Fibroblast of the aortic adventitia (primary cell): Measurements from ENCODE around the gene SLC25A21. TPM values are rescaled to one million over a fixed set of nuclear protein-coding genes. Genes with fewer than 3 reads are reported as not detected.

ENCODE experiments used
- DNase-seq: peaks from one replicate; pipeline ENCODE4 v3.0.0-alpha.2; 2010; ENCODE audit warnings: low read depth
- H3K4me3 ChIP-seq: 2 replicates; pipeline ENCODE4 v1.5.1; 2011; ENCODE audit warnings: low read depth, mild to moderate bottlenecking, control low read depth, low read length, moderate library complexity
- CTCF ChIP-seq: IDR thresholded peaks from 2 replicates; pipeline ENCODE4 v1.5.1; 2011; ENCODE audit warnings: mild to moderate bottlenecking, low read length, control low read depth, inconsistent platforms; ENCODE audit not compliant: insufficient read depth
- total RNA-seq: library from RNA; depleted of rRNA; stranded (reverse); fragments of >200 nt; gene quantifications from 2 replicates; pipeline ENCODE4 v1.2.3, GENCODE V29; 2012; ENCODE audit warnings: low replicate concordance

The SLC25A21 gene
- total RNA-seq, 1 donor, result 1.2 TPM

DNA sequence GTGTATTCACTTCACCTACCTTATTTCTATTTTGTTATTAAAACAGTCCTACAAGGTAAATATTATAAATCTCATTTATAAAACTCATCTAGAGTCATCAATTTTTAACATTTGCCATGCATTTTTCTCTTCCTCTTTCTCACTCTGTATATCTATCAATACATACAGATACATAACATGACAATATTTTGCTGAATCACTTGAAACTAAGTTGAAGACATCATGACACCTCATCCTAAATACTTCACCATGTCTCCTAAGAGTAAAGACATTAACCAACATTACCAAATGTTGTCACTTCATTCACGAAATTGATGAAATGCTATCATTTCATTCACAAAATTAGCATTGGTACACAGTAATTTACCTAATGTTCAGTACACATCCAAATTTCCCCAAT, 329.0 kb downstream of the SLC25A21 start:
- no peak overlapping the region for H3K4me3 ChIP-seq
- no peak for TF ChIP-seq CTCF
- DNase-seq, result no peak

- DNase-seq, result no peak
- no peak overlapping the region for H3K4me3 ChIP-seq
- TF ChIP-seq CTCF, result no peak
Measured at GRCh38 chr14:36835128-36835527, 337.3 kb downstream of the SLC25A21 start.

DNA sequence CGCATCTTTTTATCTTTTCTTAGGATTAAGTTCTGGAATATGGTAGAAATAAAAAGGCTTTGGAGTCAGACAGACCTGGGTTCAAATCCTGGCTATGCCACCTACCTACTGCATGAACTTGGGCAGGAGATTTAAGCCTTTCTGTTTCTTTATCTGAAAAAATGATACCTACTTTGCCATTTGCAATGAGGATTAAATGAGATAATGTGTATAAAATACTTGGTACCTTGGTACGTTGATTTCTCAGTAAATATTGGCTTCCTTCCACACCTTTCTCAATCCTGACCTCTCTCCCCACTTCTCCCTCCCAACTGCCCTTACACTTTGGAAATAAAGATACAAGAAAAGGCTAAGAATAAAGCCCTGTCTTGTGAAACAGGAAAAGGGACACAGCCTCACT, 338.1 kb downstream of the SLC25A21 start:
- TF ChIP-seq CTCF, result no peak
- DNase-seq, result no peak

DNA sequence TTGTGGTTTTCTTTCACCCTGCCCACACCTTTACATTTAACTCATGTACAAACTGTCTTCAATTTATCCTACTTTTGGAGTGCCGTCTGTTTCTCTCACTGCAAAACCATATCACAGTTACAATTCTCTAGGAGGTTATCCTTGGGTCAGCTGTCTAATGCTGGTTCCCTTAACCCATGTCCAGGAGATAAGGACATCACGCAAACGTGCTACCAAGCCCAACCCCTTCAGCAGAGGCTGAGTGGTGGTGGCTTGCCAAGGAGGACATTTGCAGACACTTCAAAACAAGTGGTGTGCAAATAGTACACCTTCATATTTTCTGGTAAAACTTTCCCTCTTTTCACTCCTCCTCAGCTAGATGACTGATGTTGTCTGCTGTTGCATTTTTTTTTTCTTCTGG, 342.9 kb downstream of the SLC25A21 start:
- DNase-seq, result no peak
- no peak for TF ChIP-seq CTCF
- H3K4me3 ChIP-seq, result no peak overlapping the region

More for the DNA sequence above, 338.1 kb downstream of the SLC25A21 start:
- H3K4me3 ChIP-seq, result no peak overlapping the region

DNA sequence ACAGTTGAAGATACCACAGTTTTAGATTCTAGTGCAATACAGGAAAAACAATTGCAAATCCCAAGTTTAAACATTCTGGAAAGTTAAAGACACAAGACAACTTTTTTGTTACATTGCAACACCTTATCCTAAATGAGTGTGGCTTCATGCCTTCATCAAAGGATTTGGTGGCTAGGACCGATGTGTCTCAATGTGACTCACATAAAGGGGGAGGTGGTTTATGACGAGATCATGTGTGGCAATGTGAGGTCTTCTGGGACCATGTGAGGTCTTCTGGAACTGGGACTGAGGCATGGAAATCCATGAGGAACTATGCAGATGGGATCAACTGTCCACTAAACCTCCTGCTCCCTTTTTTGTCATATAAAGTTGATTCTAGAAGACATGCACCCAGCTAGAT, 344.5 kb downstream of the SLC25A21 start:
- DNase-seq, result no peak
- H3K4me3 ChIP-seq, result no peak overlapping the region
- TF ChIP-seq CTCF, result no peak

GRCh38 chr14:36826614-36827013, 345.8 kb downstream of the SLC25A21 start:
- DNase-seq, result no peak
- H3K4me3 ChIP-seq, result no peak overlapping the region
- no peak for TF ChIP-seq CTCF

DNA sequence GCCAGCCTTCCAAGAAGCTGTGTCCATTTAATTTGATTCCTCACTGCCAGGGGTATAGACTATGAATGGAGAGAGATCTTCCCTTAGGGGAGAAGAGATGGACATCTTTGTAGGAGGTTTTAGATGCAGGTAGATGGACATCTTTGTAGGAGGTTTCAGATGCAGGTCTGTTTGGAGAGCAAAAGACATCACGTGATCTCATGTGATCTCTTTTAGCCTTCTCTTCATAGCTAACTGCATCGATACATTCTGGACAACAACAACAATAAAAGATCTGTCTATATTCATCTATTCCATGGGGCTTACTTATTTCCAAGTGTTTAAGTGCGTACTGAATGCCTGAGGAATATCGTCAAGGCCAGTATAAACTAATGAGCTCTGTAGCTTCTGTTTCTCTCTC, 347.6 kb downstream of the SLC25A21 start:
- DNase-seq, result no peak
- H3K4me3 ChIP-seq, result no peak overlapping the region
- no peak for TF ChIP-seq CTCF
